DND-41 (cell line): Measurements from ENCODE around the gene MYLK2.

ENCODE experiments used
- CTCF ChIP-seq: IDR thresholded peaks from 2 replicates; pipeline ENCODE4 v1.5.1; 2012; ENCODE audit warnings: borderline replicate concordance, low read length, moderate library complexity, mild to moderate bottlenecking; ENCODE audit not compliant: poor library complexity, severe bottlenecking; ENCODE audit errors: extremely low read depth
- EZH2 ChIP-seq: IDR thresholded peaks from 3 replicates; pipeline ENCODE4 v1.6.1; 2012; ENCODE audit warnings: borderline replicate concordance, low read depth, mild to moderate bottlenecking, moderate library complexity, low read length, inconsistent platforms; ENCODE audit not compliant: severe bottlenecking

- TF ChIP-seq CTCF (no peak), EZH2 (no peak)
These were observed 47.1 kb downstream of the MYLK2 start for GRCh38 chr20:31866221-31866620.
